GM20000 (cell line): Measurements from ENCODE around the gene TMEM250.
A peak's percentile ranks its signal among the peaks of the same experiment; 100 is the strongest.

Experiments
- DNase-seq: peaks from one replicate; pipeline ENCODE4 v3.0.0; 2012; ENCODE audit warnings: low spot score
- TF ChIP-seq, protein P1 (sequence below): IDR thresholded peaks from 2 replicates; pipeline ENCODE4 v1.5.1; 2012; ENCODE audit warnings: mild to moderate bottlenecking, control low read depth; ENCODE audit errors: extremely low read depth, missing control alignments

The TMEM250 gene

DNA sequence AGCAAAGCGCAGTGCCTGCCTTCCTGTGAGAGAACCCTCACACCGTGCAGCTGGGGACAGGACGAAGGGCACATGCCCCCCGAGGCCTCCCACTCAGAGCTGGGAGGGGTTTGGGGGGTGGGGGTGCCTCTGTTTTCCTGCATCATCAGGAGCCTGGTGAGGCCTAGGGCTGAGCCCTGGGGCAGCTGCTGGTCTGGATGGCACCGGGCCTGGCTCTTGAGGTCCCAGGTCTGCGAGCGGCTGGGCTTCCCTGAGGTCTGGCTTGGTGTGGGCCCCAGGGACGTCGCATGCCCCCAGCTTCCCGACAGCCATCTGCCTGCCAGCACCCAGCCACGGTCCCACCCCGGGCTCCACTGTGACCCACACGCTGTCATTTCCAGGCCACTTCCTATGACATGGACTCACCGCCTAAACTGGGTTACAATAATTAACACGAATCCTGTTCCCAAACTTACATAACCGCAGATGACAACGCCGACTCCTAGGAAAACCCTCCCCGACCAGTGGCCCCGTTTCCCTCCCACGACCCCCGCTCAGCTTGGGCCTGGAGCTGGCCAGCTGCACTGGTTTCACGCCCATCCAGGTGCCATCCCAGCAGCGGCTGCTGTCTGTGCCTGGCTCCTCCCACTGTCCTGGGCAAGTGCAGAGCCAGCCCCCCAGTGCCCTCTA, 32.3 kb downstream of the TMEM250 start:
- TF ChIP-seq, protein P1, sequence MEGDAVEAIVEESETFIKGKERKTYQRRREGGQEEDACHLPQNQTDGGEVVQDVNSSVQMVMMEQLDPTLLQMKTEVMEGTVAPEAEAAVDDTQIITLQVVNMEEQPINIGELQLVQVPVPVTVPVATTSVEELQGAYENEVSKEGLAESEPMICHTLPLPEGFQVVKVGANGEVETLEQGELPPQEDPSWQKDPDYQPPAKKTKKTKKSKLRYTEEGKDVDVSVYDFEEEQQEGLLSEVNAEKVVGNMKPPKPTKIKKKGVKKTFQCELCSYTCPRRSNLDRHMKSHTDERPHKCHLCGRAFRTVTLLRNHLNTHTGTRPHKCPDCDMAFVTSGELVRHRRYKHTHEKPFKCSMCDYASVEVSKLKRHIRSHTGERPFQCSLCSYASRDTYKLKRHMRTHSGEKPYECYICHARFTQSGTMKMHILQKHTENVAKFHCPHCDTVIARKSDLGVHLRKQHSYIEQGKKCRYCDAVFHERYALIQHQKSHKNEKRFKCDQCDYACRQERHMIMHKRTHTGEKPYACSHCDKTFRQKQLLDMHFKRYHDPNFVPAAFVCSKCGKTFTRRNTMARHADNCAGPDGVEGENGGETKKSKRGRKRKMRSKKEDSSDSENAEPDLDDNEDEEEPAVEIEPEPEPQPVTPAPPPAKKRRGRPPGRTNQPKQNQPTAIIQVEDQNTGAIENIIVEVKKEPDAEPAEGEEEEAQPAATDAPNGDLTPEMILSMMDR = no peak
- peak; percentile 38 for DNase-seq

DNA sequence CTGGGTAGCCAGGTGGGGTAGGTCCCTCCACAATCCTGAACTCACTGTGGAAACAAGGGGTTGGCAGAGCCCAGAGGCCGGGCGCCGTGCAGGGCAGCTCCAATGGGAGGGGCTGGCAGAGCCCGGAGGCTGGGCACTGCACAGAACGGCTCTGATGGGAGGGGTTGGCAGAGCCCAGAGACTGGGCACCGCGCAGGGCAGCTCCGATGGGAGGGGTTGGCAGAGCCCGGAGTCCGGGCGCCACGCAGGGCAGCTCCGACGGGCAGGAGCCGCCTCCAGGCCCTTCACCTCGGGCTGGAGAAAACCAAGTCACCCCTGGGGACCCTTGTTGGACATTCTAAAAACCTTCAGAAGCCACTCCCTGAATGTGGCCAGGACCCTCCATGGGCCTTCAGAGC, 32.9 kb downstream of the TMEM250 start:
- peak; percentile 14 for DNase-seq
- TF ChIP-seq, protein P1 = no peak

DNA sequence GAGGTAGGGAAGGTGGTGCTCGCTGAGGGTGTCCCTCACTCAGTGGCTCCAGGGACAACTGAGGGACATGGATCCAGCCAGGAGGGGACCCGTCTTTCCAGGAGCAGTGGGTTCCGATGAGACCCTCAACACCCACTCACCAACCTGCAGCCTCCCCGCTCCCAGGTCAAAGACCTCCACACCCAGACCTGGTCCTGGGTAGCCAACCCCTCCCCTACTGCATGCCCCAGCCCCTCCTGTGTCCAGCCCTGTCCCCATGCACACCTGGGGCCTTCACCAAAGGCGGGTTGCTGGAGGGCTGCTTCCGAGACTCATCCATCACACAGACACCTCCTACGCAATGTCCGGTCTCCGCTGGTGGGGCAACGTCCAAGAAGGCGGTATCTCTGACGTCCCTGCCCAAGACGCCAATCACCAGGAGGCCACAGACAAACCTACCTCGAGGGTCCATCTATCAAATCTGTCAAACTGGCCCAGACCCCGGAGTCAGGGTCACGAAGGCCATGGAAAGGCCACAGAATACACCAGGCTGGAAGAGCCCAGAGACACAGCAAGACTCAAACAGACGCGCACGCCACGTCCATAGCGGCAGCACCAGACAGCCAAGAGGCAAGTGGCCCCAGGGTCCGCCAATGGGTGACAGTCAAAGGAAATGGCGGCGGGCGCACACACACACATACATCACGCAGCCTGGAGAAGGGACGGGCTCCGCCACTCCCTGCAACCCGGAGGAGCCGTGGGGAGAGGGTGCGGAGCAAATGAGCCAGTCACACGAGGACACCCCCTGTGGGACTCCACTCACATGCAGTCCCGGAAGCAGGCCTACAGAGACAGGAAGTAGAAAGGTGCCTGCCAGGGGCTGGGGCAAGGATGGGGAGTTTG, 34.4 kb downstream of the TMEM250 start:
- DNase-seq = peak; percentile 24
- TF ChIP-seq, protein P1 = no peak

DNA sequence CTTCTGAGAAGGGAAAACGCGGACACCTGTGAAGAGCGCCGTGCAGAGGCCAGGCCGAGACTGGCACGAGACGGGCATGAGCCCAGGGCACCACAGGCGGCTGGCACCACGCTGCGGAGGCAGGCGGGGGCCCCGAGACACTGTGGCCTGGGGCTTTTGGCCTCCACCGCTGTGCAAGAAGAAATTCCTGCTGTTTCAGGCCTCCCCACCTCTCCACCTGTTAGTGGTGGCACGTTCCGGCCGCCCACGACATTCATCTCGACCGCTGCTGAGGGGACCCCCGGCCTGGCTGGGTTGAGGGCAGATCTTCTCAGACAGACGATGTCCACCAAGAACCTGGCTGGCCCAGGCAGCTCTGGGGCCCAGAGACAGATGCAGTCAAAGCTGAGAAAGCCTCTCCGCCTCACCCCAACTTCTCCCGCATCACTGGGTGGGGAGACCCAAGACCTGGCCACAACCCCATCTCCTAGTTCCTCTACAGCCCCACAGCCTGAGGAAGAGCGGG, 35.1 kb downstream of the TMEM250 start:
- TF ChIP-seq, protein P1 = no peak
- no peak for DNase-seq

DNA sequence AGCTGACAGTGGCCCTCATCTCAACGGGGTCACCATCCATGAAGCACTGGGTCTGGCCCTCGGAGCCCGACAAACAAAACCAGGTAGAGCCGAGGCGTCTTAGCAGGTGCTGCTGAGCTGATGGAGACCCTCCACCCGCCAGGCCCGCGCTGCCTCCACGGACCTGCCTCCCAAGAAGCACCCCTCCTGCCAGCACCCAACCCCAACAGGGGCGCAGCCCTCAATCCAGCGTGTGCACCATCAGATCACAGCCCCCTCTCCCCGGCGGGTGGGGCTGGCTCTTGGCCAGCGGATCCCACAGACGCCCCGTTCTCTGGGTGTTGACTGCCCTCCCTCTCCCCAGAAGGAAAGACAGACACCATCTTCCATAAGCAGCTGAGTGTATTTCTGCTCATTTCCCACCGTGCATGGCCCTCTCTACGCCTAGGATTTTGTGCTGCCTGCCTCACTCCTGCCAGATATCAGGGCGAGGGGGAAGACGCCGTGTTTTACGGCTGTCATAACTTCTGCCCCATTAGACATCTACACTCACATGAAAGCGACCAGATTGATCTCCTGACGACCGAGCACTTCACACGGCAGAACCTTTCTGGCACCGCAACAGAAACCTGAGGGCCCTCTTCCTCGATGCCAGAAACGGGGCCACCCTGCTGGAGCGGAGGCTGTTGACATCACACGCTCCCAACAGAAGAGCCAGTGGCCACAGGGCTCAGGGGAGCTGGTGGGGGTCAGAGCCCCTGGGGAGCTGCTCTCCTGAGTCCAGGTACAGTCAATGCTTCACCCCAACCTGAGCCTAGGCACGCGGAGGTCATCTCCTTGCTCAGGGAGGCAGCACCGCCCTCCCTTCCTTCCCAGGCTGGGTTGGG, 35.9 kb downstream of the TMEM250 start:
- TF ChIP-seq, protein P1 = no peak
- DNase-seq = no peak

DNA sequence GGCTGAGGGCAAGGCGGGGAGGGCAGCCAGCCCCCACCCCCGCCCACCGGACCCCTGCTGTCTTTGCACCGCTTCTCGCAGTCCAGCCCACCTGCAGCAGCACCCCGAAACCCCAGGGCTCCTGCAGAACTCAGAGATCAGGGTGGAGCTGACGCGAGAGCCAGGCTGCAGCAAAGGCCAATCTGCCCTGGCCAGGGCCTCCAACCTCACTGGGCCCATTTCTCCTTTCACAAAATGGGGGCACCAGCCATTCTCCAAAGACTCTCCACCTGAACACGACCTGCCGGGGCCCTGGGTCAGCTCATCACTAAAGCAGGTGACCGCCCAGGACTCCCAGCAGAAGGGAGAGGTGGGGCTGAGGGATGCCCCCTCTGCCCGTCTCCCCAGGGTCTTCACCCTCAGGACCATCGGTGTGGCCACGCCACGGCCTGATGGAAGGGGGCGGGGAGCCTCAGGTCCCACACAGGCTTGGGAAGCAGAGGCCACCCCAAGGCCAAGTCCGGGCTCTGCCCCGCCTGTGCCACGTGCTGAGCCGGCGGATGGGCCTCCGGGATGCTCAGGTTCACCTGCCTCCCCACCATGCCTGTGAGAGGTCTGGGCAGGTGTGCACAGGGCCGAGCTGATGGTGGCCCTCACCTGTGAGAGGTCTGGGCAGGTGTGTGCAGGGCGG, 36.7 kb downstream of the TMEM250 start:
- no peak for DNase-seq
- TF ChIP-seq, protein P1 = no peak
